Activated CD4-positive, CD25-positive, alpha-beta regulatory T cell (primary cell): ENCODE data around the gene NCKAP5.

Experiments
- DNase-seq, 4 experiments: peaks; one replicate each; lab custom pipeline; 2025; lab: John Stamatoyannopoulos, UW

Gene NCKAP5

GRCh38 chr2:133333181-133333580, 235.1 kb downstream of the NCKAP5 start:
- DNase-seq: no peak

- no peak for DNase-seq
Measured at GRCh38 chr2:133331436-133331835, 236.8 kb downstream of the NCKAP5 start.

GRCh38 chr2:133326652-133327397, 241.4 kb downstream of the NCKAP5 start:
- DNase-seq: no peak

- DNase-seq: no peak
Measured at GRCh38 chr2:133324150-133324561, 244.1 kb downstream of the NCKAP5 start.

- DNase-seq: no peak
Measured at GRCh38 chr2:133322909-133323308, 245.4 kb downstream of the NCKAP5 start.

- no peak for DNase-seq
Measured at GRCh38 chr2:133317178-133317577, 251.1 kb downstream of the NCKAP5 start.

- no peak for DNase-seq
Measured at GRCh38 chr2:133316557-133316956, 251.7 kb downstream of the NCKAP5 start.

GRCh38 chr2:133315280-133315679, 253.0 kb downstream of the NCKAP5 start:
- no peak for DNase-seq

- no peak for DNase-seq
Measured at GRCh38 chr2:133314795-133315194, 253.5 kb downstream of the NCKAP5 start.

GRCh38 chr2:133312038-133312729, 256.1 kb downstream of the NCKAP5 start:
- DNase-seq: no peak

- no peak for DNase-seq
Measured at GRCh38 chr2:133306236-133306635, 262.0 kb downstream of the NCKAP5 start.

GRCh38 chr2:133304344-133304743, 263.9 kb downstream of the NCKAP5 start:
- DNase-seq: no peak

GRCh38 chr2:133303150-133303549, 265.1 kb downstream of the NCKAP5 start:
- no peak for DNase-seq

GRCh38 chr2:133296401-133296800, 271.9 kb downstream of the NCKAP5 start:
- no peak for DNase-seq

GRCh38 chr2:133293544-133294353, 274.5 kb downstream of the NCKAP5 start:
- DNase-seq: no peak

GRCh38 chr2:133292259-133292658, 276.0 kb downstream of the NCKAP5 start:
- DNase-seq: no peak

GRCh38 chr2:133287709-133288108, 280.6 kb downstream of the NCKAP5 start:
- no peak for DNase-seq

GRCh38 chr2:133286326-133286922, 281.8 kb downstream of the NCKAP5 start:
- DNase-seq: no peak

- DNase-seq: no peak
Measured at GRCh38 chr2:133273031-133273430, 295.2 kb downstream of the NCKAP5 start.

- no peak for DNase-seq
Measured at GRCh38 chr2:133271105-133271504, 297.2 kb downstream of the NCKAP5 start.

GRCh38 chr2:133270550-133270949, 297.7 kb downstream of the NCKAP5 start:
- DNase-seq: no peak

GRCh38 chr2:133266926-133267590, 301.2 kb downstream of the NCKAP5 start:
- no peak for DNase-seq
